Lower lobe of right lung (tissue), 2 donors: ENCODE measurements around the gene GSX1. TPM values are rescaled to one million over a fixed set of nuclear protein-coding genes. Genes with fewer than 3 reads are reported as not detected.

Experiments used
- ATAC-seq, 2 donors: fragments of 200-7000 bp; cut with Tn5 transposase; one replicate each; pipeline ENCODE4 v1.9.1; 2020 to 2022; ENCODE audit warnings: mild to moderate bottlenecking in 2 of 2, moderate library complexity in 2 of 2
- DNase-seq: peaks from one replicate; pipeline ENCODE4 v3.0.0-alpha.2; 2020
- H3K27ac ChIP-seq: fragments of 200-600 bp; one replicate; pipeline ENCODE4 v1.8.0; 2022
- H3K27me3 ChIP-seq: fragments of 200-600 bp; one replicate; pipeline ENCODE4 v1.8.0; 2022; ENCODE audit warnings: low read depth
- H3K36me3 ChIP-seq: fragments of 200-600 bp; one replicate; pipeline ENCODE4 v1.8.0; 2022; ENCODE audit warnings: mild to moderate bottlenecking
- H3K4me1 ChIP-seq: fragments of 200-600 bp; one replicate; pipeline ENCODE4 v1.8.0; 2022
- H3K4me3 ChIP-seq: fragments of 200-600 bp; one replicate; pipeline ENCODE4 v1.8.0; 2022; ENCODE audit warnings: mild to moderate bottlenecking
- H3K9me3 ChIP-seq: fragments of 200-600 bp; one replicate; pipeline ENCODE4 v1.8.0; 2022
- intact Hi-C: fragments of 100-400 bp; cut with DNase I; formaldehyde crosslinking; loops from one replicate; pipeline ENCODE4 v1.11.0; 2022
- total RNA-seq: library from RNA; stranded (reverse); fragmentation: NEBNext Ultra II Directional; extraction: Animal tissue kit (Norgen Biotek cat#: 25700); gene quantifications from one replicate; pipeline ENCODE4 v1.2.1, GENCODE V29; 2021
- TF ChIP-seq, protein P1 (sequence below): fragments of 200-600 bp; IDR thresholded peaks from one replicate; pipeline ENCODE4 v1.8.0; 2022; ENCODE audit warnings: antibody characterized with exemption, mild to moderate bottlenecking
- donor health status: DM: no; HTN: yes; CAD: no; lungs with severe emphysema.

GSX1 gene
- total RNA-seq, 1 donor from 2014 or later = not detected

DNA sequence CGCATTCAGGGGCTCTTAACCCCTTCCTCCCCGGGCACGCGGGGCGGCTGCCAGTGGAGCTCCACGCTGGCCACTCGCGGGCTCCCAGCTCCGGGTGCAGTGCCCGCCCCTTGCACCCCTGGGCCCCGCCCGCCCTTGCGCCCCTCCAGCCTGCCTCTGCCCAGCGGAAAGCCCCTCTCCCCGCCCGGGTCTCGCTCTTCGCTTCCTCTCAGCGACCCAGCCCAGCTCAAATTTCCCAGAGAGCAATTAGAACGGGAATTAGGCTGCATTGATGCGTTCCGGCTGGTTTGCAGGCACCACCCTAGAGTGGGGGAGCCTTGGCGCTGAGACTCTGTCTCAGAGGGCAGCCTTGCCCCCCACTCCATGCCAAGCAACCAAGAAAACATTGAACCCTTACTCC, 1.8 kb upstream of the GSX1 start:
- Histone ChIP-seq H3K4me3 (peak overlapping the region; percentile 43), H3K4me1 (peaks cover 36% of the 10 kb centered on the region), H3K36me3 (no peaks in the 10 kb centered on the region), H3K9me3 (no peaks in the 10 kb centered on the region), H3K27ac (no peak overlapping the region), H3K27me3 (peaks cover 86% of the 10 kb centered on the region)
- no peak for DNase-seq
- TF ChIP-seq, protein P1, sequence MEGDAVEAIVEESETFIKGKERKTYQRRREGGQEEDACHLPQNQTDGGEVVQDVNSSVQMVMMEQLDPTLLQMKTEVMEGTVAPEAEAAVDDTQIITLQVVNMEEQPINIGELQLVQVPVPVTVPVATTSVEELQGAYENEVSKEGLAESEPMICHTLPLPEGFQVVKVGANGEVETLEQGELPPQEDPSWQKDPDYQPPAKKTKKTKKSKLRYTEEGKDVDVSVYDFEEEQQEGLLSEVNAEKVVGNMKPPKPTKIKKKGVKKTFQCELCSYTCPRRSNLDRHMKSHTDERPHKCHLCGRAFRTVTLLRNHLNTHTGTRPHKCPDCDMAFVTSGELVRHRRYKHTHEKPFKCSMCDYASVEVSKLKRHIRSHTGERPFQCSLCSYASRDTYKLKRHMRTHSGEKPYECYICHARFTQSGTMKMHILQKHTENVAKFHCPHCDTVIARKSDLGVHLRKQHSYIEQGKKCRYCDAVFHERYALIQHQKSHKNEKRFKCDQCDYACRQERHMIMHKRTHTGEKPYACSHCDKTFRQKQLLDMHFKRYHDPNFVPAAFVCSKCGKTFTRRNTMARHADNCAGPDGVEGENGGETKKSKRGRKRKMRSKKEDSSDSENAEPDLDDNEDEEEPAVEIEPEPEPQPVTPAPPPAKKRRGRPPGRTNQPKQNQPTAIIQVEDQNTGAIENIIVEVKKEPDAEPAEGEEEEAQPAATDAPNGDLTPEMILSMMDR = no peak
- ATAC-seq = no peak
- intact Hi-C loops = no loop called here

DNA sequence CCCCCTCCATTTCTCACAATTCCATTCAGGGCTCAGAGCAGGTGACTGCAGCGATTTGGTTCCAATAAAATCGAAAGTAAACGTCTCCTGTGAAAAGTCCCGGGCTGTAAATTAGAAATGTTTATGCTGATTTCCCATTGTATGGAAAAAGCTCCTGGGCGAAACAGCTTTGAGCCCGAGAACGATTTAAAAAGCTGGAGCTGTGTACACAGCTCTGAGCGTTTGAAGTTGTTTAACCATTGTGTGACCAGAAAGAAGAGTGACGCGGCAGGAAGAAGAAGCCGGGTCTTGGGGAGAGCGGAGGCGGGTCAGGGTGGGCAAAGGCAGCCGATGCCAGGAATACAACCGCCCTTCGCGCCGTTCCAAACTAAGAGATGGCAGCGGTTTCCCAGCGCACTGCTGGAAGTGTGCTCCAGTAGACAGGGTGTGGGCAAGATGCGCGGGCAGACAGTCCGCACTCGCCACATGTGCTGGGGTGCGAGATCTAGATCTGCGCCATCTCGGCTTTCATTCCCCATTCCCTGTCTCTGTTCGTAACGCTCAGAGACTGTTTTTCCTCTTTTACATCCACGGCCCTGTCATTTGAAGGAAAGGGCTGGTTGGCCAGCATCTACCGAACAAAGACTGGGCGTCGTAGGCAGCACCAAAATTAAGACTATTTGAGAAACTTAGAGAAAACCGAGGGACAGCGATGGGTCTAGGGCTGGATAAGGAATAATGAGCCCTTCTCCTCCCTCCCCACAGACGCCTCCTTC, 960 bp upstream of the GSX1 start:
- H3K27me3 ChIP-seq = peaks cover 87% of the 10 kb centered on the region
- H3K36me3 ChIP-seq = no peaks in the 10 kb centered on the region
- no peaks in the 10 kb centered on the region for H3K9me3 ChIP-seq
- peak overlapping the region; percentile 43 for H3K4me3 ChIP-seq
- peaks cover 36% of the 10 kb centered on the region for H3K4me1 ChIP-seq
- intact Hi-C loops = no loop called here
- no peak overlapping the region for H3K27ac ChIP-seq
- ATAC-seq (no peak), DNase-seq (no peak)
- TF ChIP-seq, protein P1 = no peak

DNA sequence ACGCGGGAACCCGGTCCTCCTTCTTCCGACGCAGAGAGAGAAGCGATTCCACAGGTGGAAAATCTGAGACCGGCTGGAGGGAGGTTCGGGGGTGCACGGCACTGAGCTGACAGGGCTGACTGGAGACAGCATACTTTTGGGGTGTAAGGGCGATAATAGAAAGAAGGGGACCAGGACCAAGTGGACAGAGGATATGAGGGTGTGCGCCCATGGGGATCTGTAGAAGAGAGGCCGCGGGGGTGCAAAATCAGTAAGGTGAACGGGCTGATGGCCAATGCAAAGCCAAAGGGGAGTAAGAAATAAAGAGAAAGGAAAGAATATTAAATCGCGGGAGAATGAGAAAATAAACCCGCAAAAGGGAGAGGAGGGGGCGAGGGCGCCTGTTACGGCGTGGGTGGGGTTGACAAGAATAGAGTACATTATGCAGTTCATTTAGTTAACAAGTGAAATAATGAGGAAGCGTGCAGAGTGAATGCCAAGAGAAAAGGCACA, 336 bp upstream of the GSX1 start:
- H3K27me3 ChIP-seq = peaks cover 91% of the 10 kb centered on the region

DNA sequence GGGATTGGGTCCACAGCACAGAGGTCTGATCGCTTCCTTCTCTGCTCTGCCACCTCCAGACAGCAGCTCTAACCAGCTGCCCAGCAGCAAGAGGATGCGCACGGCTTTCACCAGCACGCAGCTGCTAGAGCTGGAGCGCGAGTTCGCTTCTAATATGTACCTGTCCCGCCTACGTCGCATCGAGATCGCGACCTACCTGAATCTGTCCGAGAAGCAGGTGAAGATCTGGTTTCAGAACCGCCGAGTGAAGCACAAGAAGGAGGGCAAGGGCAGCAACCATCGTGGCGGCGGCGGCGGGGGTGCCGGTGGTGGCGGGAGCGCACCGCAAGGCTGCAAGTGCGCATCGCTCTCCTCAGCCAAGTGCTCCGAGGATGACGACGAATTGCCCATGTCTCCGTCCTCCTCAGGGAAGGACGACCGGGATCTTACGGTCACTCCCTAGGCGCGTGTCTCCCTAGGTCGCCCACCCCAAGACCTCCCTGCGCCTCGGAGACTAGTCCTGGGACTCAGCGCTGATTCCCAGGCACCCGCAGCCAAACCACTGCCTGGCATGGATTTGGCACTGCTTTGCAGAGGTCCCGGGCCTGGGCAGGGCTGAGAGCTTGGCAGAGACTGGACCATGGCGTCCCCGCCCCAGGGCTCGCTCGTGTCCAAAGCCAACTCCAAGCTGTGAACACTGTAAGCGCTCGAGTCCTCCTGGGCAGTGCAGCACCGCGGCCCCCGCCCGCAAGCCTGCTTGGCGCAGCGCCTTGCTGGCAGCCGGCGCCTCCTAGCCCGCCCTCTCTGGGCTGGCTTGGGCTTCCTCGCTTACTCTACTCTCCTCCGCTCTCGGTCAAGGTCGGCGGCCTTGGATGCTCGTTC, 1.5 kb downstream of the GSX1 start:
- ATAC-seq = no peak
- H3K4me3 ChIP-seq = no peak overlapping the region
- peaks cover 36% of the 10 kb centered on the region for H3K4me1 ChIP-seq
- intact Hi-C loops = no loop called here
- H3K27ac ChIP-seq = no peak overlapping the region
- peaks cover 100% of the 10 kb centered on the region for H3K27me3 ChIP-seq
- TF ChIP-seq, protein P1 = no peak
- H3K36me3 ChIP-seq = no peaks in the 10 kb centered on the region
- no peak for DNase-seq
- no peaks in the 10 kb centered on the region for H3K9me3 ChIP-seq

More for the DNA sequence above, 336 bp upstream of the GSX1 start:
- no peak overlapping the region for H3K27ac ChIP-seq
- peaks cover 36% of the 10 kb centered on the region for H3K4me1 ChIP-seq
- H3K4me3 ChIP-seq = no peak overlapping the region
- DNase-seq (no peak), ATAC-seq (no peak)
- H3K36me3 ChIP-seq = no peaks in the 10 kb centered on the region
- no peaks in the 10 kb centered on the region for H3K9me3 ChIP-seq
- TF ChIP-seq, protein P1 = no peak
- intact Hi-C loops = no loop called here

DNA sequence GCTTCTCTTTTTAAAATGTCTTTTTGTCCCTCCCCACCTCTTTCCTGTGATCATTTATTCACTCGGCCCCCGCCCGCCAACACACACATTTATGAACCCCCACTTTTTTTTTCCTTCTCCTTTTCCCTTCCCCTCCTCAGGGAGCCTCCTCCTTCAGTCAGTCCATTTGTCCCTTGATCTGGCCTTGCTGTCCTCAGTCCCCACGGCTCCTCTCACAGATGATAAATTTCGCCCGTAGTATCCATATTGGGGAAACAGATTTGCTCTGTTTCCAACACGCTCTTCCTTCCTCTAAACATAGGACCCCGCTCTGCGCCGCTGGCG, 2.0 kb downstream of the GSX1 start:
- ATAC-seq (no peak), DNase-seq (no peak)
- Histone ChIP-seq H3K4me1 (peaks cover 34% of the 10 kb centered on the region), H3K27me3 (peaks cover 97% of the 10 kb centered on the region), H3K36me3 (no peaks in the 10 kb centered on the region), H3K27ac (no peak overlapping the region), H3K4me3 (no peak overlapping the region), H3K9me3 (no peaks in the 10 kb centered on the region)
- TF ChIP-seq, protein P1 = no peak
- intact Hi-C loops = no loop called here
